Measurements from ENCODE around the gene GABARAPL2.

- TF ChIP-seq EZH2 (IDR thresholded peaks at IDR 0.05) (no peak), POLR2AphosphoS5 (IDR thresholded peaks at IDR 0.05; ENCODE audit: borderline replicate concordance, low read depth, low read length) (no peak)
Measured at GRCh38 chr16:75588716-75589115, 22.5 kb downstream of the GABARAPL2 start.

Measured in SK-N-MC (cell line).